T-helper 2 cell treated with Interferon-gamma antibody and Interleukin-4, amounts not matched to agents 100 ng/mL and 5 ng/mL, for 36 hours (primary cell): ENCODE data around the gene NPAP1. TPM values are rescaled to one million over a fixed set of nuclear protein-coding genes. Genes with fewer than 3 reads are reported as not detected.
"Not testable (repeated sequence)": the region's sequence is repeated elsewhere in the genome, so short reads cannot be mapped to it uniquely, and the experiment has no call there.

Experiments used
- intact Hi-C: fragments of 100-400 bp; cut with micrococcal nuclease; formaldehyde crosslinking; loops from one replicate; pipeline ENCODE4 v1.15.1; 2023
- total RNA-seq: library from RNA; stranded (reverse); gene quantifications from 2 replicates; pipeline ENCODE4 v1.2.3, GENCODE V29; 2022

Gene NPAP1
- total RNA-seq, result not detected in 2 replicates

DNA sequence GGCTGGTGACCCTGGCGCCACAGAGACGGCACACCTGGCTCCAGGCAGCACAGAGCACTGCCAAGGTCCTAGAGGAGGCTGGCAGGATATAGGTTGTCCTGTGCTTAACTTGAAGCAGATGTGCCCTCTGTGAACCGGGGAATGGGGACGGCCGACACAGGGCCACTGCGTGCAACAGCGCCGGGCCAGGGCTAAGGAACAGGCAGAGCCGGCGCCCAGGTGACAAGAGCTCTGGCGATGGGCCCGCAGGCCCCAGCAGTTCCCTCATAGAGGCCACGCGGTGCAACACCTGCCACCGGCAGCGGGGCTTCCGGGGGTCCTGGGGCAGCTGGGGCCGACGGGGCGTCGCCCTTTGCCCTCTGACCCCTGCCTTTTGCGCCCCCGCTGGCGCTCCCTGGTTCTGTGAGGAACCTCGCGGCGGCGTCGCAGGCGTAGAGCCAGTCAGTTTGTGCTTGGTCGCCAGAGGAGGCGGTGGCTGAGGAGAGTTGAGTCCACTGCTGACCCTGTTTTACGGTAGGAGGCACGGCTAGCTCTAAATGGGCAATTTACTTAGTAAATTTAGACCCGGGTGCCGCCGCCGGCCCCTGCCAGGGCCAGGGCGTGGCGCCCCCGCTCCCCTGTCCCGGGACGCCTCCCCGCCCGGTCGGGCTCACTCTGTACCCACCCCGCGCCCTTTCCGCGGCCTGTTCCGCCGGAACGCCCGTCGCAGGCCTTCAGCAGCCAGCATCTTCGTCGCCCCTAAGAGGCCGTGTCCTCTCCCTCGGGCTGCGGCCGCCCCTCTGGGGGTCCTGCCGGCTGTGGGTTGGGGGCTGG, at the start of gene NPAP1:
NPAP1 (plus strand) TSS at position 444 of the 813 bp plus-strand sequence; CDS start at position 537, 93 bp downstream.
- intact Hi-C loops, result no loop called here

DNA sequence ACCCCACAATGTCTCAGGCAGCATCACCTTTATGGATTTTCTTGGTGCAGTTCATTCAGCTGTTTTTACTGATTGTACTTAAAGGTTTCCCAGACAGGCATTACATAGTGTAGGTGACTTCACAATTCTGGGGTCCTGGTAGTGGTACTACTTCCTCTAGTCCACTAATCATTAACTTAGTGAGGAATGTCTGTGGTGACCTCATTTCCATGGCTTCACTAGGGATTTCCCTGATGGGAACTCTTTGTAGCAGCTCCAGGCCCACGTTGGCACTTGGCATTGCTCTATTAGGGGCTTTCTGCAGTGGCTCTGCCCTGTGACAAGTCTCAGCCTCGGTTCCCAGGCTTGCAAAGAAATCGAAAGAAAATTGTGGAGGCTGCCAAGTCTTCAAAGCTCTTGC, 48.1 kb upstream of the NPAP1 start:
- intact Hi-C loops, result no loop called here

DNA sequence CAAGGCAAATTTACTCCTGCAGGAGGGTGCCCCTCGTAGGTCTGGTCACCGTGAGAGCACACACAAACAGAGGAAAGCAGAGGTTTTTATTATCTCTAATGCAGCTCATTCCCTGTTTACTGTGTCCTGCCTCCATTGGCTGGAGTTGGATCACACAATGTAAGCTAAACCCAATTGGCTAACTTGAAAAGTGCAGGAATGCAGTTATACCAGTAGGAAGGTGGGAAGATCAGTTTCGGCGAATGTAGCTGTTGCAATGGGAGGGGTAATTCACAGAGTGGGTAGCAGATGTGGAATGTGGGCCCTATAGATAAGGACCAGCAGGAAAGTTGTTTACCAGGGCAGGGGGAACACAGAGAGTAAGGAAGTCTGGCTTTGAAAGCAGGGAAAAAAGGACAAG, 42.5 kb upstream of the NPAP1 start:
- intact Hi-C loops, result no loop called here

DNA sequence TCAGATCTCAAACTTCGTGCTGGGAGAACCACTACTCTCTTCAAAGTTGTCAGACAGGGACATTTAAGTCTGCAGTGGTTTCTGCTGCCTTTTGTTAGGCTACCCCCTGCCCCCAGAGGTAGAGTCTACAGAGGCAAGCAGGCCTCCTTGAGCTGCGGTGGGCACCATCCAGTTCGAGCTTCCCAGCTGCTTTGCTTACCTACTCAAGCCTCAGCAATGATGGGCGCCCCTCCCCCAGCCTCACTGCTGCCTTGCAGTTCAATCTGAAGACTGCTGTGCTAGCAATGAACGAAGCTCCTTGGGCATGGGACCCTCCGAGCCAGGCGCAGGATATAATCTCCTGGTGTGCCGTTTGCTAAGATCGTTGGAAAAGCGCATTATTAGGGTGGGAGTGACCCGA, 36.2 kb upstream of the NPAP1 start:
- intact Hi-C loops, result not testable (repeated sequence)

DNA sequence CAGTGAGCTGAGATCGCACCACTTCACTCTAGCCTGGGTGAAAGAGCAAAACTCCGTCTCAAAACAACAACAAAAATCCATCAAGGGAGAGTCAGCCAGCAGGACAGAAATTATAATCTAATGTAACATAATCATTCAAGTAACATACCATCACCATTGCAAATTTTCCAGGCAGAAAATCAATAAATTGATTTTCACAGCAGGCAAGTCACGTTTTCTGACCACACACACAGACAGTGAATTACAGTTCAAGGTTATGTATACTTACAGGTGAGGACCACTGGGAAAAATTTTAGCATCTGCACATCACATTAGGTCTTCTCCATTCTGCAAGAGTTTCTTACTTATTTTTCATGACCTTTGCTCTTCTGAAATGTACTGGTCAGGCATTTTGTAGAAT, 29.9 kb upstream of the NPAP1 start:
- intact Hi-C loops, result no loop called here

DNA sequence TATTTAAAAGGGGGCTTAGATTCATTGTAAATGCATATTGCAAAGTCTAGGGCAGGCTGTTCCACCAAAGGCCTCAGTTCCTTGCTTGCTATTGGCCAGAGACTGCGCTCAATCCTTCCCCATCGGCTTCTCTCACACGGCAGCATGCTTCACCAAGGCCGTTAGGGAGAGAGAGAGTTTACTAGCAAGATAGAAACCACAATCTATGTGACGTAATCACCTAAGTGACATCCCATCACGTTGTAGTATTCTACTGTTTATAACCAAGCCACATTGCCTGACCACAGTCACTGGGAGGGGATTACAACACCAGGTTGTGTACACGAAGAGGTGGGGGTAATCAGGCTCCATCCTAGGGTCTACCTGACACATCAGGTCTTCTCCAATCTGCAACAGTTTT, 16.0 kb upstream of the NPAP1 start:
- intact Hi-C loops, result no loop called here

- intact Hi-C loops, result no loop called here
Observed at GRCh38 chr15:24662991-24663390, 12.6 kb upstream of the NPAP1 start.

- intact Hi-C loops, result no loop called here
Observed at GRCh38 chr15:24676431-24676830, 856 bp downstream of the NPAP1 start.

- intact Hi-C loops, result no loop called here
Observed at GRCh38 chr15:24678485-24678884, 2.9 kb downstream of the NPAP1 start.

DNA sequence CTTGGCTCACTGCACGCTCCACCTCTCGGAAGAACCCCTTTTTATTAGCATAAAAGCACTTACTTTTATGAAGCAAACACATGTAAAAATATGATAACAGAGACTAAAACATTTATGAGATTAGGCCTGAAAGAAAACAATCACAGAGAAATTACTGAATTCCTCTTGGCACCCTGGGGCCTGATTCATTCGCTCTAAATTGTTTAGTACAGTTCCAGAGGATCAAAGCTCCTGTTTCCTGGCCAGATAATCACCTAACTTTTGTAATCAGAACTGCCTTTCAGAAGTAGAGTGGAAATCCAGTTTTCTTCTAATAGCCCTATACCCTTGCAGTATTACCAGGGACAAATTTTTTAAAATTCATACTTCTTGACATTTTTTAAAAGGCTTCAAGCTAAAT, 6.4 kb downstream of the NPAP1 start:
- intact Hi-C loops, result no loop called here

DNA sequence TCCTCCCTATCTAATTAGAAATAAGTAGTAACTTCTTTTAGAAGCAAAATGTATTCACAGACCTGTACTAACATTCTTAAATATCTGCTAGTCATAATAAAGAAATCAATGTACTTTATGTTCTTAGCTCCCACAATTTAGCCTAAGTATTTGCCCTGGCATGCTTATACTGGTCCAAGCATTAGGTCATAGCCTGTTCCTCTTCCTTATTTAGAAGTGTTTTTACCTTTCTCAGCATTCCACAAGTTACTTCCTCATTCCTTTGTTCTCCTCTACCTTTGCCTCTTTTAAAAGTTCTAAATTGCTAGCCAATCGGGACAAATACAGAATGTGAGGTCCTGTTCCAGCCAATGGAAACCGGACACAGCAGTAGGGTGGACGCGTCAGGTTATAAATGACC, 7.3 kb downstream of the NPAP1 start:
- intact Hi-C loops, result not testable (repeated sequence)

DNA sequence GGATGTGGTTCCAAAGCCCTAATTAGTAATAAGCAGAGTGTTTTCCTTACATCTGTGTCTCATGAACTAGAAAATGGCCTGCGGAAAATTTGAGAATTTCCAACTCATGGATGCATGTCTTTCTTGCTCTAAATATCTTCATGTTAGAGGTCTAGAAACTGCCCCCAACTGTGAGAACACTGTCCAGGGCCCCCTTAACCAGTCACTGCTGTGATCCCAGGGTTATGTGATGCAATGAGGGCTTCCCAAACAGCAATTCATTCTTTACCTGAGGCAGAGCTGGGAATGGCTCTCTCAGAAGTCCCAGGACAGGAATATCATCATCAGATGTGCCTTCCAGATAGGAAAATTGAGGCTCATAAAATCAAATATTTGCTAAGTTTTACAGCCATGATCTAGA, 8.2 kb downstream of the NPAP1 start:
- intact Hi-C loops, result no loop called here

- intact Hi-C loops, result no loop called here
Observed at GRCh38 chr15:24684313-24684712, 8.7 kb downstream of the NPAP1 start.

DNA sequence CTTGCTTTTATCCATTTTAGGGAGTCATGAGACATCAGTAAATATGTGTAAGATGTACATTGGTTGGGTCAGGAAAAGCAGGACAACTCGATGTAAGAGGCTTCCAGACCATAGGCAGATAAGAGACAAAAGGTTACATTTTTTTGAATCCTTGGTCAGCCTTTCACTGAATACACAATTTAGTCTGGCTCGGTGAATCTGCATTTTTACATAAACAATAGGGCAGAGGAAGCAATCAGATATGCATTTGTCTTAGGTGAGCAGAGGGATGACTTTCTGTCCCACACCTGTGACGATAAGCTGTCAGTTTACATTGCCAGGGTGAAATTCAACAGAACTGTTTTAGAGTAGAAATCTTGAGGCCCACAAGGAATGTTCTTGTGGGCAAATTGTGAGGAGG, 20.6 kb downstream of the NPAP1 start:
- intact Hi-C loops, result no loop called here

DNA sequence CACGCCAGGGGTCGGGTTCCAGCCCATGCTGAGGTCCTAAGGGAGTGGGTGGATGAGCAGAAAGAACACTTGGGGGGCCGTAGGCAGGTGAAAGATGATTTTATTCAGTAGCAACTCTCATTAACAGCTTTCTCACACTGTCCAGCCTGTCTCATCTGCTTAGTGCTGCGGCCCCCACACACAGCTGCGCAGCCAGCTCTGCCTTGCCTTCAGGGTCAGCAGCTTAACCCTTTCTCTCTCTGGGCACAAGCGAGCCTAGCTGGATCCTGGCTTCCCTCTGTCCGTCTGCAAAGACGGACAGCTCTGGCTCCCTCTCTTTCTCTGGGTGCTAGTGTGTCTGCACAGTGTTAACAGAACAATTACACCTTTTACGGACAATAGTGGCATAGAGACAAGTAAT, 21.3 kb downstream of the NPAP1 start:
- intact Hi-C loops, result no loop called here

DNA sequence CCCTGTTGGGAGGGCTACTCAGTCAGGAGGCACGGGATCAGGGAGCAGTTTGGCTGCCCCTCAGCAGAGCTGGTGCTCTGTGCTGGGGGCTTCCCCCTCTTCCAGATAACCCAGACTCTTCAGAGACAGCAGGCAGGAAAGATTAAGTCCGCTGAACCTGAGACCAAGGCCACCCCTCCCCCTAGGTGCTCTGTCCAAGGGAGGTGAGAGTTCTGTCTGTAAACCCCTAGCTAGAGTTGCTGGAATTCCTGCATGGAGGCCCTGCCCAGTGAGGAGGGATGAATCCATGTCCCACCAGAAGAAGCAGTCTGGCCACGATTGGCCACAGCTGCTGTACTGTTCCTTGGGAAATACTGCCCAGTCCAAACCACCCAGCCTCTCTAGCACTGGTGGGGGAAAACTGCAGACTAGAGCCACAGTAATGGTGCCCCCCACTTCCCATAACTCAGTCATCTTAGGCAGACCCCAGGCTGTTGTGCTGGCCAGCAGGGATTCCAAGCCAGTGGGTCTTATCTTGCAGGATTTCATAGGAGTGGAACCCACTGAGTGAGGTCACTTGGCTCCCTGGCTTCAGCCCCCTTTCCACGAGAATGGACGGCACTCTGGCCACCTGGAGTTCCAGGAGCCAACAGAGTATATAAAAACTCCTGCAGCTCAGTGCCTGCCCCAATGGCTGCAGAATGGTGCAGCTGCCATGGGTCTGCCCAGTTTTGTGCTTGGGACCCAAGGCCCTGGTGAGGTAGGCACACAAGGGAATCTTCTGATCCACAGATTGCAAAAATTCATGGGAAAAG, 42.9 kb downstream of the NPAP1 start:
- intact Hi-C loops, result no loop called here

GRCh38 chr15:24729760-24730159, 54.2 kb downstream of the NPAP1 start:
- intact Hi-C loops, result no loop called here
